GM21737 (cell line): ENCODE measurements around the gene CTPS2.
"Not testable (repeated sequence)": the region's sequence is repeated elsewhere in the genome, so short reads cannot be mapped to it uniquely, and the experiment has no call there.

ENCODE experiments used
- ATAC-seq: cut with Tn5 transposase; IDR thresholded peaks from one replicate; pipeline ENCODE4 v1.9.1; 2021; ENCODE audit warnings: mild to moderate bottlenecking, moderate library complexity; ENCODE audit not compliant: unreplicated experiment

CTPS2 gene

DNA sequence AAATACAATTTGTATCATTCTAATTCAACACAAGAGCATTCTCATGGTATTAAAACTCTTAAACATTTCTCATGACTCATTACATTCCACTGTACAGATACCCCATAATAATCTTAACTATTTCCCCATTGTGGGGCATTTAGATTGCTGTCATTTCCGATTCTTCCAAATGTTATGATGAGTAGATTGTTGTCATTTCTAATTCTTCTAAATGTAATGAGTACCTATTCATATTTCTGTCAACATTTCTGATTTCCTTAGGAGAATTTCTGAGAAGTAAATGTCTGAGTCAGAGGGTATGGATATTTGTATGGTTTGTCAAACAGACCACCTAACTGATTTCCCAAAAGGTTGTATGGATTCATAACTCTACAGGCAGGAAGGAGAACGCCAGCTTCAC is 54.2 kb downstream of the CTPS2 start:
- ATAC-seq: no peak

DNA sequence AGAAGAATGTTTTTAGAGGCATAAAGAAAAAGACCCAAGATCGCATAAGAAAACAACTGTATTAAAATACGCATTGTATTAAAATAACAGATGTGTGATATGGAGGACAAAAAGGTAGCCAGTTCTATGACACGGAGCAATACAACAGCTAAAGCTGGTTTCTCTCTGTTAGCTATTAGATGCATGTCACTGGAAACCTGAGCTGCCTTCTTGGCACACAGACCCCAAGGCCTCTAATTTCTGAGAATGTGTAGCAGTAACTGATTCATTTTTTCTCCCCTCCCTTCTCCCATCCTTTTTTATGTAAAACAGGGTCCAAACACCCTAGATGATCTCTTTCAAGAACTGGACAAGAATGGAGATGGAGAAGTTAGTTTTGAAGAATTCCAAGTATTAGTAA is 58.4 kb downstream of the CTPS2 start:
- no peak for ATAC-seq

- ATAC-seq: no peak
Measured at GRCh38 chrX:16653424-16653823, 59.0 kb downstream of the CTPS2 start.

- no peak for ATAC-seq
Measured at GRCh38 chrX:16651391-16652024, 61.0 kb downstream of the CTPS2 start.

DNA sequence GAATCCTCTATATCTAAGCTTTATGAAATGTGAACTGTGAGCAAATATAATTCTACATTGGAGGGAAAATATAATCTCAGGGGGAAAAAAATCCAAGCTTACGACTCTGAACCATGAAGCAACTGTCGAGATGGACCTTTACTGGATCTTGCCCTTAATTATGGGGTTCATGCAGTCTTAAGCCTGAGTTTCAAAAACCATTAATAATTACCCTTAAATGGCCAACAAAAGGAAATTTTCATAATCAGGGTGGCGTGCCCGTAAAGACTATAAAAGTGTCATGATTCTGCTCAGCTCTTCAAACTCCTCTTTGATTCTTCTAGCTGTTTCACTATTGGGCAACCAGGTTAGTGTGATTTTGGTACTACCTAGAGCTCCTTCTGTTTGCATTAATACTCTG is 62.6 kb downstream of the CTPS2 start, which contains the start of gene S100G:
Gene S100G (plus strand): TSS at position 301 of the 400 bp plus-strand sequence. CDS start 849 bp downstream, outside the sequence.
- no peak for ATAC-seq

GRCh38 chrX:16646366-16647138 is 65.9 kb downstream of the CTPS2 start:
- ATAC-seq: no peak

GRCh38 chrX:16643176-16643575 is 69.3 kb downstream of the CTPS2 start:
- no peak for ATAC-seq

DNA sequence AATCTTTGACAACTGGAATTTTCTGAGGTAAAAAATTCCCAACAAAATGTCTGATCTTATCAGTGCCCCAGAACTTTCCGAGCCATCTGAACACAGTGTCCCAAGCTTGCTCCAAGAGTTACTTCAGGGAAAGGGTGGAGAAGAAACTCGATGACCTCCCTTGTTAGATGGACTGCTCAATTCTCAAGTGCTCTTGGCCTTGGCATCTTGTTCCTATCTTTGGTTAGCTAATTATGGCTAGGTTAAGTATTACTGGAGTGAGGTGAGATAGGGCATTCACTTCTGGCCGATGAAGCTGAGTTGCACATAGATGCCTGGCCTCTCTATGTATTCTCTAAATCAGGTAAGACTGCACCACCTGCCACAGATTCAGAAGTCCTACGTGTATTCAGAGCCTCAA is 71.6 kb downstream of the CTPS2 start:
- no peak for ATAC-seq

DNA sequence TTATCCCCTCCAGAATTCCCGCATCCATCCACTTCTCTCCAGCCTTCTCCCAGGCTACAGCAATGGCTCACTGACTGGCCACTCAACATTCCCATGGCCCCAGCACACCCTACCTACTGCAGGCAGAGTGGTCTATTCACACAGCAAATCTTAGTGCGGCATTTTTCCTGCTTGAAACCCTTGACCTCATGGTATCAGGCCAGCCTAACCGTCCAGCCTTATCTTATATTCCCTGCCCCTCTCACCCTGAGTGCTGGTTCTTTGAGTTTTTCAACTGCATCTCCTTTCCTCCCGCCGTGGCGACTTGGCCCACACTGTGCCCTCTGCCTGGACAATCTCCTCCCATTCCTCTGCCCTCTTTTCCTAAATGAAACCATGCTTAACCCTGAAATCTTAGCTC is 72.5 kb downstream of the CTPS2 start:
- ATAC-seq: no peak

- ATAC-seq: no peak
Measured at GRCh38 chrX:16638533-16638932, 73.9 kb downstream of the CTPS2 start.

- no peak for ATAC-seq
Measured at GRCh38 chrX:16635596-16635995, 76.9 kb downstream of the CTPS2 start.

GRCh38 chrX:16635040-16635439 is 77.4 kb downstream of the CTPS2 start:
- ATAC-seq: no peak

DNA sequence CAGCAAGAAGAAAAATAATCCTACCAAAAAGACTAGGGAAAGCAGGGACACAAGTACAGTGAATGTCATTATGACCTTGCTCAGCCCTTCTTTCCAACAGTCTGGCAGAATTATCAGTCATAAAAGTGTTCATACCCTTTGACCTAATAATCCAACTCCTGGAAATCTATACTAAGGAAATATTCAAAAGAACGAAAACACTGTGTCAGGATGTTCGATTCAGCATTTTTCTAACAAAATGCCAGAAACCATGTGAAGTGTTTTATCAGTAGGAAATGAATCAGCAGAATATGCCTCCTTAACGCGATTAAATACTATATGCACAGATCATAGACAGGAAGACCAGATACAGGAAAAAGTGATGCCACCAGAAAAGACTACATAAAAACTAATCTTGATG is 78.7 kb downstream of the CTPS2 start:
- no peak for ATAC-seq

DNA sequence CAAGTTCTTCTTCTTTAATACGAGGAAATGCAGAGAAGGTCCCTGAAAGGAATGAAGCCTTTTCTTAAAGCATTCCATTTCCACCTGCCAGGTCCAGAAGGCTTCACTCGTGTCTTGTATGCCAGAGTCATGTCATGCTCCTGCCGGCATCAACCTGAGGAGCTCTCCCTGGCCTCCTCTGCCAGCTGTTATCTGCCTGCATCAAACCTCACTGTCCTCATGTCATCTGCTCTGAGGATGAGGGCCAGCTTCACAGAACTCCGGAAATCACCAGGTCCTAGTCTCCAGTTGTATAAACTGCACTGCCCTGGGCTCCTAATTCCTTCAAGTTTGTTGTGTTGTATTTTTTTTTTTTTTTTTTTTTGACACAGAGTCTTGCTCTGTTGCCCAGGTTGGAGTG is 82.6 kb downstream of the CTPS2 start:
- ATAC-seq: no peak

- no peak for ATAC-seq
Measured at GRCh38 chrX:16628946-16629595, 83.4 kb downstream of the CTPS2 start.

DNA sequence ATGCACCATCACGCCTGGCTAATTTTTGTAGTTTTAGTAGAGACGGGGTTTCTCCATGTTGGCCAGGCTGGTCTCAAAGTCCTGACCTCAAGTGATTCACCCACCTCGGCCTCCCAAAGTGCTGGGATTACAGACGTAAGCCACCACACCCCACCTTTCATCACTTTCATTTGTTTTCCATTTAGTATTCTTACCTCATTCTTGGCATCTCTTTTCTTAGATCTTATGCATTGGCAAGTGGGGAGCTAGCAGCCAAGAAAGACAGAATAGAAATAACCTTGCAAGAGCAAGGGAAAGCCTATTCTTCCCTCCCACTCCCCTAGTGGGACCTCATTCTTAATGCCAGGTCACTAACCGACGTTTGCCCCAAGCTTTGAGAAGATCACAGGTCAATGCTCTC is 84.0 kb downstream of the CTPS2 start:
- not testable (repeated sequence) for ATAC-seq

- no peak for ATAC-seq
Measured at GRCh38 chrX:16619024-16619423, 93.4 kb downstream of the CTPS2 start.

DNA sequence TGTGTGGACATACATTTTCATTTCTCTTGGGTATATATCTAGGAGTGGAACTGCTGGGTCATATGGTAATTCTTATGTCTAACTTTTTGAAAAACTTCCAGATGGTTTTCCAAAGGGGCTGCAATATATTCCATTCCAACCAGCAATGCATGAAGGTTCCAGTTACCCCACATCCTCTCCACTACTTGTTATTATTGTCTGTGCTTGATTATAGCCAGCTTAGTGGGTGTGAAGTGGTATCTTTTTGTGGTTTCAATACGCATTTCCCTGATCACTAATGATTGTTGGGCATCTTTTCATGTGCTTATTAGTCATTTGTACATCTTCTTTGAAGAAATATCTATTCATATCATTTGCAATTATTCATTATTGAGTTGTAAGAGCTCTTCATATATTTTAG is 94.0 kb downstream of the CTPS2 start:
- no peak for ATAC-seq

DNA sequence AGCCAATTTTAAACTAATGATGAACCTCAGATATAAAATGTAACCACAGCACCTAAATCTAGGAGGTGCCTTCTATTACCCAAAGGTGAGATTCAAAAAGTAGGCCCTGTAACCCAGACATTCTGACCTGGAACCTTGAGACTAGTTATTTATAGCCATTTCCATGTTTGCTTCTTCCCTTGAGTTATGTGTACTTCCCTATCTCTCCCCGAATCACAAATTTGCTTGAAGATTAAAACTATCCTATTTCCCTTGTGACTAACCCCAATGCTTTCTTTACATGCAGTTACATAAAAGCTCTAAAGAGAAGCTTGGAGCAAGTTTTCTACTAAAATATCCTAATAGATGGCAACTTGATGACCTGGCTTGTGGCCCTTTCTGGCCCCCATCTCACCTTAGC is 95.1 kb downstream of the CTPS2 start:
- ATAC-seq: no peak

DNA sequence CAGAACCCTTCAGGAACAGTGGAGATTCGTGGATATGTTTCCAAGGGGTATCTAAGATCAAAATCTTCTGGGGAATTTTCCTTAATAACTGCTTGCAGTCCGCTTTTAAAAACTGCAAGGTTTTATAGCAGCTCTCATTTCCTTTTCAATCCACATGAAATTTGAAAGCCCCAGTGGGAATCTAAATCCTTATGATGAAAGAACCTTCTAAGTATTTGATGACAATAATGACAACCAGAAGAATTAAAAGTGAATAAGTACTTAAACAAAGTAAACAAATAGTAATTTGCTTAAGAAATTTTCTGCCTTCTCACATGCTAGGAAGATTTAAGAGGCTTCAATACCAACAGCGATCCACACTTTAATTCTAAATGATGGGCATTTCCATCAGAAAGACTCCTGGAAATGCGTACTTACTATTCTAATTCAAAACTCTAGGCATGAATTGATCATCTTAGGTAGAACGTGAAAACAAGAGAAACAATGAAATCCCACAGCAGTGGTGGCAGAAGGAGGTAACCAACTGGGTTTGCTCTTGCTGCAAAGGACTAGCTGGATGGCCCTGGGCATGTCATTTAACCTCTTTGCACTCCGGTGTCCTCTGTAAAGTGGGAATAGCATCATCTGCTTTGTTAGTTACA is 100.1 kb downstream of the CTPS2 start:
- no peak for ATAC-seq

- not testable (repeated sequence) for ATAC-seq
Measured at GRCh38 chrX:16610654-16611053, 101.8 kb downstream of the CTPS2 start.
